Osteocyte (in vitro differentiated cells): ENCODE measurements around the gene LCOR. TPM values are rescaled to one million over a fixed set of nuclear protein-coding genes. Genes with fewer than 3 reads are reported as not detected.

Experiments used
- DNase-seq: peaks from one replicate; pipeline ENCODE4 v3.0.0; 2021; ENCODE audit warnings: mixed read lengths; ENCODE audit not compliant: unreplicated experiment; ENCODE audit errors: extremely low spot score
- H3K27ac Mint-ChIP-seq: one replicate; pipeline ENCODE4 v1.8.0; 2021; ENCODE audit warnings: mild to moderate bottlenecking, mixed read lengths; ENCODE audit not compliant: unreplicated experiment
- H3K27me3 Mint-ChIP-seq: one replicate; pipeline ENCODE4 v1.8.0; 2021; ENCODE audit warnings: mixed read lengths; ENCODE audit not compliant: unreplicated experiment
- H3K36me3 Mint-ChIP-seq: one replicate; pipeline ENCODE4 v1.8.0; 2021; ENCODE audit warnings: mixed read lengths; ENCODE audit not compliant: unreplicated experiment
- H3K4me1 Mint-ChIP-seq: one replicate; pipeline ENCODE4 v1.8.0; 2021; ENCODE audit warnings: mixed read lengths; ENCODE audit not compliant: unreplicated experiment
- H3K4me3 Mint-ChIP-seq: one replicate; pipeline ENCODE4 v1.8.0; 2021; ENCODE audit warnings: mild to moderate bottlenecking, moderate library complexity, mixed read lengths; ENCODE audit not compliant: unreplicated experiment
- H3K9me3 Mint-ChIP-seq: one replicate; pipeline ENCODE4 v1.8.0; 2021; ENCODE audit warnings: mixed read lengths; ENCODE audit not compliant: unreplicated experiment
- total RNA-seq: library from RNA; stranded (reverse); gene quantifications from 2 replicates; pipeline ENCODE4 v1.2.1, GENCODE V29; 2021
- TF ChIP-seq, protein P1 (sequence below): fragments of 200-600 bp; sonication (generic); IDR thresholded peaks from 2 replicates; pipeline ENCODE4 v1.5.0; 2021; ENCODE audit warnings: antibody characterized with exemption, mild to moderate bottlenecking, moderate library complexity

LCOR gene
- total RNA-seq, 1 donor from 2014 or later: 22.6 TPM

DNA sequence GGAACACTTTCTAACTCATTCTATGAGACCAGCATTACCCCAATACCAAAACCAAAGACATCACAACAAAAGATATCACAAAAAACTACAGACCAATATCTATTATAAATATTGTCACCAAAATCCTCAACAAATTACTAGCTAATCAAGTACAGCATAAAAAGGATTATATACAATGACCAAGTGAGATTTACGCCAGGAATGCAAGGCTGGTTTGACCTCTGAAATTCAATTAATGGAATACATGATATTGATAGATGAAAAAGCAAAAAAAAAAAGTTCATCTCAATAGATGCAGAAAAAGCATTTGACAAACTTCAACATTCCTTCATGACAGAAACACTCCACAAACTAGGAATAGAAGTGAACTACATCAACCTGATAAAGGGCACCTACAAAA, 175.3 kb downstream of the LCOR start:
- H3K4me3 Mint-ChIP-seq: no peak overlapping the region
- peaks cover 15% of the 10 kb centered on the region for H3K9me3 Mint-ChIP-seq

DNA sequence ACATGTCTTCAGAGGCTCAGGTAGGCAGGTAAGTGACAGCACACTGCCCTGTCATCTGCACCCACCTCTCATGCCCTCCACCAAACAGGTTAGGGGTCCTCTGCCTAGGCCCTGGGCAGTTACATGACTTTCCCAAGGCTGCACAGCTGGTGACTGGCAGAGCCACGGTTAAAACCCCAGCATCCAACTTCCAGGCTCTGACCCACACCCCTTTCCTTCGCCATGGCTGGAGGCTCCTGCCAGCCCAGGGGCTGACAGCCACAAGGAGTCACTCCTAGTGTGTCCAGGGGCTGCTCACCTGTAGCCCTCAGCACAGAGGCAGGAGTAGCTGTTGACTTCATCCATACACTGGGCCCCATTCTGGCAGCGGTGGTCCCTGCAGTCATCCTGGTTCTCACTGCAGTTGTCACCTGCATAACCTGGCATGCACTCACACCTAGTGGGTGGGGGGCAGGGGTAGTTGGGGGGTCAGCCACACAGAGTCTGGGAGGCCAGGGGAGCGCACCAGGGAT, 178.7 kb downstream of the LCOR start:
- Mint-ChIP-seq H3K9me3 (peaks cover 15% of the 10 kb centered on the region), H3K4me3 (no peak overlapping the region), H3K4me1 (no peaks in the 10 kb centered on the region), H3K27ac (no peak overlapping the region), H3K27me3 (peaks cover 10% of the 10 kb centered on the region), H3K36me3 (peaks cover 5% of the 10 kb centered on the region)
- TF ChIP-seq, protein P1, sequence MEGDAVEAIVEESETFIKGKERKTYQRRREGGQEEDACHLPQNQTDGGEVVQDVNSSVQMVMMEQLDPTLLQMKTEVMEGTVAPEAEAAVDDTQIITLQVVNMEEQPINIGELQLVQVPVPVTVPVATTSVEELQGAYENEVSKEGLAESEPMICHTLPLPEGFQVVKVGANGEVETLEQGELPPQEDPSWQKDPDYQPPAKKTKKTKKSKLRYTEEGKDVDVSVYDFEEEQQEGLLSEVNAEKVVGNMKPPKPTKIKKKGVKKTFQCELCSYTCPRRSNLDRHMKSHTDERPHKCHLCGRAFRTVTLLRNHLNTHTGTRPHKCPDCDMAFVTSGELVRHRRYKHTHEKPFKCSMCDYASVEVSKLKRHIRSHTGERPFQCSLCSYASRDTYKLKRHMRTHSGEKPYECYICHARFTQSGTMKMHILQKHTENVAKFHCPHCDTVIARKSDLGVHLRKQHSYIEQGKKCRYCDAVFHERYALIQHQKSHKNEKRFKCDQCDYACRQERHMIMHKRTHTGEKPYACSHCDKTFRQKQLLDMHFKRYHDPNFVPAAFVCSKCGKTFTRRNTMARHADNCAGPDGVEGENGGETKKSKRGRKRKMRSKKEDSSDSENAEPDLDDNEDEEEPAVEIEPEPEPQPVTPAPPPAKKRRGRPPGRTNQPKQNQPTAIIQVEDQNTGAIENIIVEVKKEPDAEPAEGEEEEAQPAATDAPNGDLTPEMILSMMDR: no peak
- DNase-seq: no peak

More for the DNA sequence above, 175.3 kb downstream of the LCOR start:
- Mint-ChIP-seq H3K27ac (no peak overlapping the region), H3K36me3 (peaks cover 5% of the 10 kb centered on the region), H3K27me3 (peaks cover 13% of the 10 kb centered on the region), H3K4me1 (no peaks in the 10 kb centered on the region)
- TF ChIP-seq, protein P1: no peak
- DNase-seq: no peak

DNA sequence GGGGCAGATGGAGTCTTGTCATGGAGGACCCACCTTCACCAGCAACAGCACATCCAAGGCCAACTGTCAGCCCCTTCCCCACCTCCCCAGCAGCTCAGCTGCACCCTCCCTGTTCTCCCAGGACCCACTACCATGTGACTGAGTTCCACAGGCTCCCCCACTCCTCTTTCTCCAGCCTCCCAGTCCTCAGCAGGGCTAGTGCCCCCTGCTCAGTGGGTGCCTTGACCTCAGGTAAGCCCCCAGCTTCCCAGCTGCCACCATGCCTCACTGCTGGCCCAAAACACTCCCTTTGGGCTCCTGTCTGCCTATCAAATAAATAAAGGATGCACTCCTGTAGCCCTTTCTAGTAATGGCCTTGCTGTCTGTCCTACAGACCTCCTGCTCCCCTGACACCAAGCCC, 179.3 kb downstream of the LCOR start:
- Mint-ChIP-seq H3K4me3 (no peak overlapping the region), H3K27me3 (peaks cover 10% of the 10 kb centered on the region), H3K36me3 (peaks cover 5% of the 10 kb centered on the region), H3K4me1 (no peaks in the 10 kb centered on the region), H3K27ac (no peak overlapping the region), H3K9me3 (peaks cover 15% of the 10 kb centered on the region)
- DNase-seq: no peak
- TF ChIP-seq, protein P1: no peak

DNA sequence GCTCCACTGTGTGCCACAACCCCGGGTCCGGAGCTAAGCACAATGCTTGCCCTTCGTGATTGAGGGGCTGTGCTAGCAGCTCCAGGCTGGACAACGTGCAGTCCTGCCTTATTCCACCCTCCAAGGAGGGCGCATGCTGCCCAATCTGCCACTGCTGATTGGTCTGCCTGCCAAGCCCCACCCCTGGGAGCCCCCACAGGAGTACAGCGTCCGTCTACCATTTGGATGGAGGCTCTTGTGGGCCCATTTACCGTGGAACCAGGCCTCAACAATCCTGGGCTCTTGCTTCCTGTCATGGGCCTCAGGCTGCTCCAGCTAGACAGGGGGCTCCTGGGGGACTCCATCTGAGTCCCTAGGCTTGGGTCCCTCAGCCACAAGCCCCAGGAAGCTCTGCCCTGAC, 180.4 kb downstream of the LCOR start:
- H3K27me3 Mint-ChIP-seq: peaks cover 10% of the 10 kb centered on the region
- H3K4me3 Mint-ChIP-seq: no peak overlapping the region
- H3K36me3 Mint-ChIP-seq: no peaks in the 10 kb centered on the region
- no peak for DNase-seq
- TF ChIP-seq, protein P1: no peak
- H3K4me1 Mint-ChIP-seq: peaks cover 5% of the 10 kb centered on the region
- H3K9me3 Mint-ChIP-seq: peaks cover 4% of the 10 kb centered on the region
- H3K27ac Mint-ChIP-seq: no peak overlapping the region

DNA sequence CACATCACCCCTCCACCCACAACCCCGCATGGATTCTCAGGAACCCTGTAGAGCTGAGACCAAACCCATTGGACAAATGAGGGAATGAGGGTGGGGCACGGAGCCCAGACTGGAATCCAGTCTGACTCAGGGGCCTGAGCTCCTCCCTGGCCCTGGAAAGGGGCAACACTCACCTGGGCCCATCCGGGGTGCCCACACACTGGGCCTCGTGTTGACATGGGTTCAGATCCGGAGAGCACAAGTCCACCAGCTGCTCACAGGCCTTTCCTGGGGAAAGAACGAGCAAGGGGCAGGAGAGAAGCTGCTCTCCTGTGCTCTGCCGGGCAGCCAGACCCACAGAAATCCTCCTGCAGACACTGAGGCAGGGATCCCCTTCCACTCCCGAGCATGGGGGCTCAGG, 181.5 kb downstream of the LCOR start:
- no peak overlapping the region for H3K27ac Mint-ChIP-seq
- peaks cover 10% of the 10 kb centered on the region for H3K27me3 Mint-ChIP-seq
- no peaks in the 10 kb centered on the region for H3K36me3 Mint-ChIP-seq
- H3K9me3 Mint-ChIP-seq: no peaks in the 10 kb centered on the region
- TF ChIP-seq, protein P1: no peak
- H3K4me1 Mint-ChIP-seq: peaks cover 5% of the 10 kb centered on the region
- DNase-seq: no peak
- no peak overlapping the region for H3K4me3 Mint-ChIP-seq
